ENCODE measurements around the gene SPATA31D3. TPM values are rescaled to one million over a fixed set of nuclear protein-coding genes. Genes with fewer than 3 reads are reported as not detected.
"Not testable (repeated sequence)": the region's sequence is repeated elsewhere in the genome, so short reads cannot be mapped to it uniquely, and the experiment has no call there.

SPATA31D3 gene
- total and polyA plus RNA-seq, 3 donors from 2014 or later, result 3.8 to 7.9 (median 7.1) TPM

DNA sequence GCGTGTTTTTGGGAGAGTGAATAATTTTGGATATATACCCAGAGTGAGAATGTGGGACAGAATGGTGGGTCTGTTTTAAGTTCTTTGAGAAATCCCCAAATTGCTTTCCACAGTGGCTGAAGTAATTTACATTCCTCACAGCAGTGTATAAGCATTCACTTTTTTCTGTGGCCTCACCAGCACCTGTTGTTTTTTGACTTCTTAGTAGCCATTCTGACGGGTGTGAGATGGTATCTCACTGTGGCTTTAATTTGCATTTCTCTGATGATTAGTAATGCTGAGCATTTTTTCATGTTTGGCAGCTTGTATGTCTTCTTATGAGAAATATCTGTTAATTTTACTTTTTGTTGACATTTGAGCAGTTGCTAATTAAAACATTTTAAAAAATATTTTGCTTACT, 35.9 kb downstream of the SPATA31D3 start:
- 62 to 76% methylated on average over 2 of the region's 2 CpGs for WGBS, 2 donors
- no peak overlapping the region for H3K27ac ChIP-seq
- no peaks in the 10 kb centered on the region for H3K9me3 ChIP-seq
- H3K36me3 ChIP-seq (ENCODE audit: low read depth, missing control alignments), result no peaks in the 10 kb centered on the region
- H3K4me1 ChIP-seq, result no peaks in the 10 kb centered on the region
- no peak overlapping the region for H3K4me3 ChIP-seq
- TF ChIP-seq, protein P1, sequence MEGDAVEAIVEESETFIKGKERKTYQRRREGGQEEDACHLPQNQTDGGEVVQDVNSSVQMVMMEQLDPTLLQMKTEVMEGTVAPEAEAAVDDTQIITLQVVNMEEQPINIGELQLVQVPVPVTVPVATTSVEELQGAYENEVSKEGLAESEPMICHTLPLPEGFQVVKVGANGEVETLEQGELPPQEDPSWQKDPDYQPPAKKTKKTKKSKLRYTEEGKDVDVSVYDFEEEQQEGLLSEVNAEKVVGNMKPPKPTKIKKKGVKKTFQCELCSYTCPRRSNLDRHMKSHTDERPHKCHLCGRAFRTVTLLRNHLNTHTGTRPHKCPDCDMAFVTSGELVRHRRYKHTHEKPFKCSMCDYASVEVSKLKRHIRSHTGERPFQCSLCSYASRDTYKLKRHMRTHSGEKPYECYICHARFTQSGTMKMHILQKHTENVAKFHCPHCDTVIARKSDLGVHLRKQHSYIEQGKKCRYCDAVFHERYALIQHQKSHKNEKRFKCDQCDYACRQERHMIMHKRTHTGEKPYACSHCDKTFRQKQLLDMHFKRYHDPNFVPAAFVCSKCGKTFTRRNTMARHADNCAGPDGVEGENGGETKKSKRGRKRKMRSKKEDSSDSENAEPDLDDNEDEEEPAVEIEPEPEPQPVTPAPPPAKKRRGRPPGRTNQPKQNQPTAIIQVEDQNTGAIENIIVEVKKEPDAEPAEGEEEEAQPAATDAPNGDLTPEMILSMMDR (IDR thresholded peaks at IDR 0.05), result no peak
- TF ChIP-seq POLR2A (IDR thresholded peaks at IDR 0.05), result no peak
- no peak for DNase-seq
- no peaks in the 10 kb centered on the region for H3K27me3 ChIP-seq
- intact Hi-C loops (cut with DNase I; ENCODE audit: low total_unique reads), result no loop called here

DNA sequence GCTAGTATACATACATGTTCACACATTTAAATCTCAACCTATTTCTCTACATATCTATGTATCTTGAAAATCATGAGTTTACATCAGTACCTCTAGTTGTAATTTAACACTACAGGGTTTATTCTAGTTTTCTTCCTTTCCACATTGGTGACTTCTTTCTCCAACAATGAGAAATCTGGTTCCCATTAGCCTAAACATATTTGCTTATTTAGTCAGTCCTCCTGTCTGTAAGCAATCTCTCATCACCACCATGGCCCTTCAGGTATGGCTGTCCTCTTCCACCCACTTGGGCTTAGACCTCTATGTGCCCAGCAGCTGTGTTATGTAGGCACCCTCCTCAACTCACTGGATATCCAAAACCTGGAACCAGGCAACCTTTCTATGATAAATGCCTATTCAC, 37.3 kb downstream of the SPATA31D3 start:
- TF ChIP-seq POLR2A (IDR thresholded peaks at IDR 0.05), result no peak
- TF ChIP-seq, protein P1 (IDR thresholded peaks at IDR 0.05), result no peak
- no peaks in the 10 kb centered on the region for H3K36me3 ChIP-seq (ENCODE audit: low read depth, missing control alignments)
- no peaks in the 10 kb centered on the region for H3K4me1 ChIP-seq
- no peak overlapping the region for H3K27ac ChIP-seq
- DNase-seq, result no peak
- H3K27me3 ChIP-seq, result no peaks in the 10 kb centered on the region
- H3K9me3 ChIP-seq, result no peaks in the 10 kb centered on the region
- intact Hi-C loops (cut with DNase I; ENCODE audit: low total_unique reads), result no loop called here
- H3K4me3 ChIP-seq, result no peak overlapping the region

DNA sequence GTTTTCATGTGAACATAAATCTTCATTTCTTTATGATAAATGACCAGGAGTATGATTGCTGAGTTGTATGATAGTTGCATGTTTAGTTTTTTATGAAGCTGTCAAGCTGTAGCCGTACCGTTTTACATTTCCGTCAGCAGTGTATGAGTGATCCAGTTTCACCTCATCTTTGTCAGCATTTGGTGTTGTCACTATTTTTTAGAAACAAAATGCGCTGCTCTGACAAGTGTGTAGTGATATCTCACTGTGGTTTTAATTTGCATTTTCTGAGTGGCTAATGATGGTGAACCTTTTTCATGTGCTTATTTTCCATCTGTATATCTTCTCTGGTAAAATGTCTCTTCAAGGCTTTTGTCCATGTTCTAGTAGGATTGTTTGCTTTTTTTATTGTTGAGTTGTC, 38.6 kb downstream of the SPATA31D3 start:
- intact Hi-C loops (cut with DNase I; ENCODE audit: low total_unique reads), result no loop called here
- Histone ChIP-seq H3K36me3 (ENCODE audit: low read depth, missing control alignments) (no peaks in the 10 kb centered on the region), H3K9me3 (no peaks in the 10 kb centered on the region), H3K27me3 (no peaks in the 10 kb centered on the region), H3K27ac (no peak overlapping the region), H3K4me1 (no peaks in the 10 kb centered on the region), H3K4me3 (no peak overlapping the region)
- TF ChIP-seq POLR2A (IDR thresholded peaks at IDR 0.05), result no peak
- TF ChIP-seq, protein P1 (IDR thresholded peaks at IDR 0.05), result no peak
- DNase-seq, result no peak
- 97 to 98% methylated on average over 4 of the region's 4 CpGs for WGBS, 2 donors

DNA sequence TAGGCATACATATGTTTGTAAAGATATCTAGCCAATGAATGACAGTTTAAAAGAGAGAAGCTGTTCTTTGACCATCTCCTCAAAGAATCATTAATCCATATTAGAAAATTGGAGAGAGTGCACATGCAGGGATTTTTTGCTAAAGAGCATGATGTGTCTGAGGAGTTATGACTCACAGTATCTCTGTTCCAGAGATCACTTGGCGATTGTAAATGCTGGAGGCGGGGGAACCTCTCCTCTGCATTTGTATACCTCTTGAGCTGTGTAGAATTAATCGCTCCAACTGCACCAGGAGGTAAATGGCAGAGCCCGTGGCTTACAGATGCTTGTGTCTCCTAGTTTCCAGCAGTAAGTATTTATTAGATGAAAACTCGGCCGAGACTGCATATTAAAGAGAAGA, 41.6 kb downstream of the SPATA31D3 start:
- WGBS, 2 donors, result 90 to 95% methylated on average over 6 of the region's 6 CpGs
- Histone ChIP-seq H3K27ac (no peak overlapping the region), H3K27me3 (no peaks in the 10 kb centered on the region), H3K36me3 (ENCODE audit: low read depth, missing control alignments) (no peaks in the 10 kb centered on the region), H3K4me3 (no peak overlapping the region), H3K4me1 (no peaks in the 10 kb centered on the region), H3K9me3 (no peaks in the 10 kb centered on the region)
- DNase-seq, result no peak
- intact Hi-C loops (cut with DNase I; ENCODE audit: low total_unique reads), result no loop called here
- no peak for TF ChIP-seq POLR2A (IDR thresholded peaks at IDR 0.05)

DNA sequence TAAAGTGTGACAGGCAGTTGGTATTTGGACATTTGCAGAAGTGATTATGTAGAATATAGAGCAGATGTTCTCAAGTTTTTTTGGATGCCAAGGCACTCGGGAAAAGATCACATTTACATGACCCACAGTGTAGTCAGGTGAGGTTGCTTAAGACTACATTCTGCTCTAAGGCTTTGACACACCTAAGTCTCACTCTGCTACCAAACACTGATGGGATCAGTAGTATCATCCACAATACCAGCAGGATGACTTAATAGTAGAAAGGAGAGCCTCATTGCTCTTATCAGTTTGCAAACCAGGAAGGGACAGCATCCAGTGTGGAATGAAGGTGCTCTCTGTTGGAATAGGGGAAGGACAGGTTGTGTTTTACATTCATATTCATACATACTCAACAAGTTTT, 42.8 kb downstream of the SPATA31D3 start:
- H3K4me3 ChIP-seq, result no peak overlapping the region
- intact Hi-C loops (cut with DNase I; ENCODE audit: low total_unique reads), result no loop called here
- no peak overlapping the region for H3K27ac ChIP-seq
- H3K4me1 ChIP-seq, result no peaks in the 10 kb centered on the region
- no peak for TF ChIP-seq POLR2A (IDR thresholded peaks at IDR 0.05)
- TF ChIP-seq, protein P1 (IDR thresholded peaks at IDR 0.05), result no peak
- H3K27me3 ChIP-seq, result no peaks in the 10 kb centered on the region
- WGBS, 2 donors, result 68 to 75% methylated on average over 1 of the region's 1 CpG
- no peaks in the 10 kb centered on the region for H3K36me3 ChIP-seq (ENCODE audit: low read depth, missing control alignments)
- no peaks in the 10 kb centered on the region for H3K9me3 ChIP-seq
- DNase-seq, result no peak

DNA sequence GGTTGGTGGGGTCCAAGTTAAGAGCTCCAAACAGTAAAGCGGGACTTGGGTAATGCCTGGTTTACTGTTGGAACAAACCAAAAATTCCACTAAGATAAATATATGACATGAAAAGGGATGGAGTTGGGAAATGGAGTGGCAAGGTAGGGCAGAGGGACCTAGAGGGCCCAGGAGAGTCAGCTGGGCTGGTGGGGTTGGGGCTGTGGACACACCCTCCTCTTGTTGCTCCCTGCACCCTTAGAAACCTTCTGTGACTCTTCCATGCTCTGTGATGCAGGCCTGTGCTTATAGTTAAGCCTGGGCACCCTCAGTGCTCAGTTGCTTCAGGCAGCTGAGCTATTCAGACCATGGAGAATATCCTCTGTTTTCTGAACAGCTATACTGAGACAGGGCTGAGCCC, 45.2 kb downstream of the SPATA31D3 start, which contains the start of gene SPATA31D1:
SPATA31D1 (plus strand) TSS at position 301 of the 400 bp plus-strand sequence; CDS start at position 348, 47 bp downstream.
- H3K36me3 ChIP-seq (ENCODE audit: low read depth, missing control alignments); H3K4me1 ChIP-seq; DNase-seq; H3K27me3 ChIP-seq; H3K4me3 ChIP-seq; H3K27ac ChIP-seq; H3K9me3 ChIP-seq; intact Hi-C loops (cut with DNase I; ENCODE audit: low total_unique reads): not testable (repeated sequence)
- whole genome bisulfite sequencing, 2 donors, result 93 to 94% methylated on average over 1 of the region's 1 CpG
